ENCODE data around the gene GPLD1.

Gene GPLD1

DNA sequence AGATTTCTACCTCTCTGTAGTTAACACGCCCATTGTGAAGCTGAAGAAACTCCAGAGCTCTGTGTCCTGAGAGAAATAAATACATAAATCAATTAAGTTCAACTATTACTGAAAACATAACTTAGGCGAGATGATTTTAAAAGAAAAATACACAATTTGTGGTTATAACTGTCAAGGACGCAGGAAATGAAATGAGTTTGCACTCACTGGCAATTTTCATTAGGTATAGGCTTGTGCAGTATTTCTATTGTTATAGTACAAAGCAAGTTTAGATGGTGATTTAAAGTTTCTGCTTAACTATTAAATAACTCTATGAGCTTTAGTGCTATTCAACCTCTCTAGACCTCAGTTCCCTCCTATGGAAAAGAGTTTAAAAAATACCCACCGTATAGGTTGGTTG lies 3.3 kb downstream of the GPLD1 start:
- TF ChIP-seq CTCF (conservative IDR thresholded peaks at IDR 0.05; ENCODE audit: low read depth, low read length), result no peak
- no peak for DNase-seq (ENCODE audit: low read depth)
- no peak overlapping the region for H3K4me3 ChIP-seq (ENCODE audit: low read length)

DNA sequence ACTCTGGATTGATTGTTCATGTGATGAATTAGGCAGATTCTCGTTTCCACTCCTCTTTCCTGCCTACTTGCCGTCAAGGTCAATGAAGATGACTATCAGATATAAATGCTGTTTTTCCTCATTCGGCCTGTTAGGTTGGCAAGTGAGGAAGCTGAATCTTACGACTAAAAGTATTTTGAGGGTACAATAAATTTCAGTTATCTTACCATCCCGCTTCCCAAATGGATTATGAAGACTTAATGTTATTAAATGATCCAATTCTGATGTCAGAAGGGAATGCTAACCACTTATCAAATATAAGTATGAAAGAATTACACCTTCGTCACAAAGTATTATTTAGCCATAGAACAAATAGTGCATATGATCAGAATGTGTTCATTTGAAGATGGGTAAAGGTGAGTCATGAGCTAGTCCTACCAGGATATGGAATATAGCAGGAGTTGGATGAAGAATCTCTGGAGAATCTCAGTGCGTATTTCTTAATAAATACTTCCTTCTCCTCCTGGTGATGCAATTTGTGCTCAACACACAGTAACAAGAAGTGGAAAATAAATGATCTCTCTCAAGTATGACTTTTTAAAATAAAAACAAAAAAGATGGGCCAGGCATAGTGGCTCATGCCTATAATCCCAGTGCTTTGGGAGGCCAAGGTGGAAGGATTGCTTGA lies 4.6 kb downstream of the GPLD1 start:
- no peak for DNase-seq (ENCODE audit: low read depth)
- no peak overlapping the region for H3K4me3 ChIP-seq (ENCODE audit: low read length)
- no peak for TF ChIP-seq CTCF (conservative IDR thresholded peaks at IDR 0.05; ENCODE audit: low read depth, low read length)

DNA sequence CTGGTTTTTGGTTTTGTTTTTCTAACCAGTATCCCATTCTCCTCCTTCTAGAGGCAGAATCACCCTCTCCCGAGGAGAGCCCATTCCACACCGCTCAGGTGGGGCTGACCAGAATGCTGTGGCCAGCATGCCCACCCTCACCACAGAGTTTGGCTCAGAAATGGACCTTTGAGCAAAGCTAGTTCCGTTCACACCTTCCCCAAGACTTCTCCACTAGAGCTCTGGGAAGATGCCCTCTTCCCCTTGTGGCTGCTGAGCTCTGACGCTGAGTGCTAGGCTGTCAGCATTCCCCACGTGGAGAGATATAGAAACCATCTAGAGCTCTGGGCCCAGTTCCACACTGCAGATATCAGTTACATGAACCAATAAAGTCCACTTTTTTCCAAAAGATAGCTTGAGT lies 7.9 kb downstream of the GPLD1 start:
- H3K4me3 ChIP-seq (ENCODE audit: low read length), result no peak overlapping the region
- TF ChIP-seq CTCF (conservative IDR thresholded peaks at IDR 0.05; ENCODE audit: low read depth, low read length), result no peak
- no peak for DNase-seq (ENCODE audit: low read depth)

- no peak overlapping the region for H3K4me3 ChIP-seq (ENCODE audit: low read length)
- no peak for TF ChIP-seq CTCF (conservative IDR thresholded peaks at IDR 0.05; ENCODE audit: low read depth, low read length)
- DNase-seq (ENCODE audit: low read depth), result no peak
Observed at GRCh38 chr6:24480705-24481104, 8.7 kb downstream of the GPLD1 start.

- H3K4me3 ChIP-seq (ENCODE audit: low read length), result no peak overlapping the region
- no peak for TF ChIP-seq CTCF (conservative IDR thresholded peaks at IDR 0.05; ENCODE audit: low read depth, low read length)
Observed at GRCh38 chr6:24478903-24479302, 10.5 kb downstream of the GPLD1 start.

DNA sequence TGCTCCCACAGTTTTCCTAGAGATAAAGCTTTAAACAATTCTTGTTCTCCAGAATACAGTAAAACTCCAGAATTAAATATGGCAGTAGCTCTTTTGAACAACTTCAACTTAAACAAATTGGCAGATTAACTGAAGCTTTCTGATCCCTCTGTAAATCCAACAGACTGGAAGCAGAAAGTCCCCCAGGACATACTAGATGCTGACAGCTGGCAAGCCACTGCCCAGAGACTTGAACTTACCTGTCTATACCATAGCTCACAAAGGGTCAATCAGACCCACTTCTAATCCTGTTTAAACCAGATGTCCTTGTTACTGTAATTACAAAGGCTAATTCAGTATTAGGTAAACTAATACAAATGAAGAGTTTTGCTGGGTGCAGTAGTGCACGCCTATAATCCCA lies 12.3 kb downstream of the GPLD1 start:
- no peak overlapping the region for H3K4me3 ChIP-seq (ENCODE audit: low read length)
- DNase-seq (ENCODE audit: low read depth), result no peak
- TF ChIP-seq CTCF (conservative IDR thresholded peaks at IDR 0.05; ENCODE audit: low read depth, low read length), result no peak

More at GRCh38 chr6:24478903-24479302, 10.5 kb downstream of the GPLD1 start:
- no peak for DNase-seq (ENCODE audit: low read depth)

DNA sequence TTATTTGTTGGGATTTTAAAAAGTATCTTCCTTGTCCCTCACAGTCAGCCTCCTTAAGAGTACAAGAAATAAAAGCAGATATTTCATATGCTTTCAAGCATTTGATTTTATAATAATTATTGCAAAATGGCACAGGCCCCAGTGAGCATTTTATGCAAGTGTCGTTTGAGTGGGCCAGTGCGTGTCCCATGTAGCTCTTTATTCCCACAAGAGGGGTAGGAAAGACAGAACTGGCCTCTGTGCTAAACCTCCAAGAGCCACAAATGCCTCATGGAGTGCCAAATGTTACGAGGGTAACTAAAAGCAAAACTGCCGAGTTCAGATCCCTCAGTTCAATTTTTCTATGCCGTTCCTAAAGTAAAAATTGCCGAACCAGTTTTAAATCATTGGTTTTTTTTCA lies 12.7 kb downstream of the GPLD1 start:
- H3K4me3 ChIP-seq (ENCODE audit: low read length), result no peak overlapping the region
- no peak for DNase-seq (ENCODE audit: low read depth)
- TF ChIP-seq CTCF (conservative IDR thresholded peaks at IDR 0.05; ENCODE audit: low read depth, low read length), result no peak
